GM12874 (cell line): ENCODE data around the gene GTF2IRD1.

Source experiments
- TF ChIP-seq, protein P1 (sequence below): IDR thresholded peaks from 2 replicates; pipeline ENCODE4 v1.5.1; 2011; ENCODE audit warnings: low read depth, mild to moderate bottlenecking, control low read depth, low read length, moderate library complexity; ENCODE audit not compliant: insufficient read depth

The GTF2IRD1 gene

DNA sequence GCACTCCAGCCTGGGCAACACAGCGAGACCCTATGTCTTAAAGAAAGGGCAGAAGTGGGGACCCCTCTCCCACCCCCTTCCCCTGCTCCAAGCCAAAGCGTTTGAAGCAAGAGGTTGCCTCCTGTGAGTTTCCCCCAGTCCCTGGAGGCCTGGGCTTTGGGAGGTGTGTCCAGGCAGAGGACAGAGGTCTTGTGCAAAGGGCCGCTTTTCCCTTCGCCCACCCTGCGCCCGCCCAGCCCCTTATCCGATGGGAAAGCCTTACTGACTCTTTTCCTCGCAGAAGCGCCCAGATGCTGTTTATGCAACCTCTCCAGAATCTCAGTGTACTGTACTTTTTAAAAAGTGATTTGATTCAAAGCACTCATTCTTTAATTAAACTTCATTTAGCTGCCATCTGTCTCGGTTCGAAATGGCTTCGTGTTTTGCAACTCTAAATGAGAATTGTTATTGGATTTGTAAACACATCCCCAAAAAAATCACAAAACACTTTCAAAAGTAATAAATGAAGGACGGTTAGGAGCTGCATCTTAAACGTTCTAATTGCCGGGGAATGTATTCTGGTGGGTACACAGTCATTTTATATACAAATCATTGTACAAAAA lies 153.3 kb downstream of the GTF2IRD1 start:
- TF ChIP-seq, protein P1, sequence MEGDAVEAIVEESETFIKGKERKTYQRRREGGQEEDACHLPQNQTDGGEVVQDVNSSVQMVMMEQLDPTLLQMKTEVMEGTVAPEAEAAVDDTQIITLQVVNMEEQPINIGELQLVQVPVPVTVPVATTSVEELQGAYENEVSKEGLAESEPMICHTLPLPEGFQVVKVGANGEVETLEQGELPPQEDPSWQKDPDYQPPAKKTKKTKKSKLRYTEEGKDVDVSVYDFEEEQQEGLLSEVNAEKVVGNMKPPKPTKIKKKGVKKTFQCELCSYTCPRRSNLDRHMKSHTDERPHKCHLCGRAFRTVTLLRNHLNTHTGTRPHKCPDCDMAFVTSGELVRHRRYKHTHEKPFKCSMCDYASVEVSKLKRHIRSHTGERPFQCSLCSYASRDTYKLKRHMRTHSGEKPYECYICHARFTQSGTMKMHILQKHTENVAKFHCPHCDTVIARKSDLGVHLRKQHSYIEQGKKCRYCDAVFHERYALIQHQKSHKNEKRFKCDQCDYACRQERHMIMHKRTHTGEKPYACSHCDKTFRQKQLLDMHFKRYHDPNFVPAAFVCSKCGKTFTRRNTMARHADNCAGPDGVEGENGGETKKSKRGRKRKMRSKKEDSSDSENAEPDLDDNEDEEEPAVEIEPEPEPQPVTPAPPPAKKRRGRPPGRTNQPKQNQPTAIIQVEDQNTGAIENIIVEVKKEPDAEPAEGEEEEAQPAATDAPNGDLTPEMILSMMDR = no peak

DNA sequence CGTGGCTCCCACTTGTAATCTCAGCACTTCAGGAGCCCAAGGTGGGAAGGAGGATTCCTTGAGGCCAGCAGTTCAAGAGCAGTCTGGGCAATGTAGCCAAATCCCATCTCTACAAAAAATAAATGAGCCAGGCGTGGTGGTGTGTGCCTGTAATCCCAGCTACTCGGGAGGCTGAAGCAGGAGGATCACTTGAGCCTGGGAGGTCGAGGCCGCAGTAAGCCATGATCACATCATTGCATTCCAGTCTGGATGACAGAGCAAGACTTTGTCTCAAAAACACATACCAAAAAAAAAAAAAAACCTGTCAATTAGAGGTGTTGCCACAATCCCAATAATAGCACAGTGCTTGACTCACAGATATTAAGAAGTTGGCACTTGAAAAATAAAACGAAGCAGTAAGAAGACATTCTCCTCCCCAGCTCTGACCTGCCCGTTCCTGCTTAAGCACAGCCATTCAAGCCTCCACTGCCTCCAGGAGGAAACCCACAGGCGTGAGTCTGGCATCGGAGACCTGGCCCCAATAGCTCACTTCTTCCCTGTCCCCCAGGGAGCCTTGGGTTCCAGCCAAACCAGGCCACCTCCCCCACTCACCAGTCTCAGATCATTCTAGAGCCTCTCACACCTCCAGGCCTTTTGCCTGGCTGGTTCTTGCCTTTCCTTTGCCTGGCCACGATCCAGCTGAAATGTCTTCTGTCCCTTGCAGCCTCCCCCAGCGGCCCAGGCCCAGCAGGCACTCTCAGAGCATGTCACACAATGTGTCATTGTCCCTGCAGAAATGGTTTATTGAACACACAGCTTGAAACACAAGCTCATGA lies 158.5 kb downstream of the GTF2IRD1 start:
- TF ChIP-seq, protein P1 = no peak

DNA sequence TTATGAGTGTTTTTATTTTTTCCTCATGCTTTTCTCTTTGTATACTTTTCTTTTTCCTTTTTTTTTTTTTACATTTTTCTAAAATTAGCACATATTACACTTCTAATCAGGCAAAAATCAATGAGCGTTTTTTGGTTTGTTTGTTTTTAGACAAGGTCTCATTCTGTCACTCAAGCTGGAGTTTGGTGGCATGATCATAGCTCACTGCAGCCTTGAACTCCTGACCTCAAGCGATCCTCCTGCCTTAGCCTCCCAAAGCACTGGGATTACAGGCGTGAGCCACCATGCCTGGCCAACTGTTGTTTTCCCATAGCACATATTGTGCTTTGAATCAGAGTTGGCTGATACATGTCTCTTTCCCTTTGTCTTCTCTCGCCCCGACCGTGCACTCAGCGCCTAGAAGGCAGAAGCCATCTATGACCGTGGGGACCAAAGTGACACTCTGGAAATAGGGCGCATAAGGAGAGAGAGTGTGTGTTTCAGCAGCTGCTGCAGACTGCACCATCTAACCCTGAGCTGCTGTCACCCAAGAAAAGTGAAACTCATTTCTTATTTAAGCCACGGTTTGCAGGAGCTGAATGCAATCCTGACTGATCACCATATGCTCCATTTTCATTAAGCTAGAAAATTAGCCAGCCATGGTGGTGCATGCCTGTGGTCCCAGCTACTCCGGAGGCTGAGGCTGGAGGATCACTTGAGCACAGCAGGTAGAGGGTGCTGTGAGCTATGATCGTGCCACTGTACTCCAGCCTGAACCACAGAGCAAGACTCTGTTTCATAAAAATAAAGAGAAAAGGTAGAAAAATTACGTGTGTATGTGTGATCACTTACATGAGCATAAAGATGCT lies 162.5 kb downstream of the GTF2IRD1 start:
- TF ChIP-seq, protein P1 = no peak

DNA sequence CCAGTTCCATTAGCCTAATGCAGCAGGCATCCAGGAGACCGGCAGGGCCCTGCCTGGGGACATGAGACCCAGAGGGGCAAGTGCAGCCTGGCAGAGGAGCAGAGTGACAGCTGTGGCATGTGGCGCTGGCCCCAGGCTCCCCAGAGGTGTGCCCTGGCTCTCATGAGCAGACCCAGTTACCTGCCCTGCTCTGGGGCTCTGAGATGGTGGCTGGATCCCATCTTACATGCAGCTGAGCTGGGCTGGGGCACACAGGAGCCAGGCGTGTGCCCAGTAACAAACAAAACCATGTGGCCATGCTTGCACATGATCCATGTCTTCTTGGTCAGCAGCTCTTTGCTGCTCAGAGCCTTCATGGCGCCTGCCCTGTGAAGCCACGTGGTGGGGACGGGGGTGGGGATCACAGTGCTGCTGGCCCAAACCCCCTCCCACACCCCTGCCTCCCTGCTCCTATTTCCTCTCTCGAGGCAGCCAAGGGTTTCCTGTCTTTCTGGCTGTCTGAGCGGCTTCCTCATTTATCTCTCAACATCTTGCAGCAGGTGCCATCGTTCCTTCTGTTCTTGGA lies 163.6 kb downstream of the GTF2IRD1 start:
- TF ChIP-seq, protein P1 = no peak

DNA sequence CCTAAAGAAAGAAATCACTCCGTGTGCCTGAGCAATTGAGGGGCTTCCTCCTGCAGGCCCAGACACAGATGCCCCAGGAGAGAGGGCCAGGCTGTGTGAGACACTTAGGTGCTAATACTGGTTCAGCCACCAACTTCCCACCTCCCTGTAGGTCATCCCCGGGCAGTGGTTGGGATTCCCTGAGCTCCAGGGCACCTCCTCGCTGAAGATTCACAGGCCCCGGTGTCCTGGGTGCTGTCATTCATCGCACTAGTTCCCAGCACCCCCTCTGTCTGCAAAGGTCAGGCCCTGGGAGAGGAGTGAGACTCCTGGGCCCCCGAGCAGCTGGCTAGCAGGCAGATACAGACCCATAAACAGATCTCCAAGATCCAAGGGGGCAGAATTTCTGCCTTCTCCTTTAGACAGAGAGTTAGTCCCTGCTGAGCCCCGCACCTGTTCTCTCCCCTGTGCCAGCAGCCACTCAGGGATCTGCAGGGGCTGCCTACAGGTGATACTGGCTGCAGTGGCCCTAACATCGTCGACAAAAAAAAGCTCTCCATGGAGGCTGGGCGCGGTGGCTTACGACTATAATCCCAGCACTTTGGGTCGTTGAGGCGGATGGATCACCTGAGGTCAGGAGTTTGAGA lies 165.6 kb downstream of the GTF2IRD1 start:
- TF ChIP-seq, protein P1 = no peak

DNA sequence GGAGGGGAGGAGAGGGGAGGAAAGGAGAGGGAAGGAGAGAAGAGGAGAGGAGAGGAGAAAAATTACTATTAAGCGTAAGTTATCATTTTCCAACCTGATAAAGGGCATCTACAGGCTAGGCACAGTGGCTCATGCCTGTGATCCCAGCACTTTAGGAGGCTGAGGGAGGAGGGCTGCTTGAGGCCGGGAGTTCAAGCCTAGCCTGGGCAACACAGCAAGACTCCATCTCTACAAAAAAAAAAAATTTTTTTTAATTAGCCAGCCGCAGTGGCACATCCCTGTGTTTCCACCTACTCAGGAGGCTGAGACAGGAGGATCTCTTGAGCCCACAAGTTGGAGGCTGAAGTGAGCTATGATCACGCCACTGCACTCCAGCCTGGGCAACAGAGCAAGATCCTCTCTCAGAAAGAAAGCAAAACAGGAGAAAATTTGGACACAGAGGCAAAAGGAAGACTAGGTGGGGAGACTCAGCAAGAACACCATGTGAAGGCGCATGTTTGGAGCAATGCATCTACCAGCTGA lies 168.6 kb downstream of the GTF2IRD1 start:
- TF ChIP-seq, protein P1 = no peak
